HEK293 (cell line): ENCODE data around the gene LCNL1.
A peak's percentile ranks its signal among the peaks of the same experiment; 100 is the strongest.

Experiments used
- CTCF ChIA-PET: fragments of 350-600 bp; formaldehyde crosslinking; extraction: SDS; loops from one replicate; lab custom pipeline; 2021; ENCODE audit warnings: antibody characterized with exemption; lab: Yijun Ruan, JAX
- POLR2A ChIA-PET: fragments of 300-600 bp; formaldehyde crosslinking; extraction: SDS; loops from one replicate; lab custom pipeline; 2020; ENCODE audit warnings: antibody characterized with exemption, inconsistent platforms; lab: Yijun Ruan, JAX
- H3K27ac ChIP-seq: fragments of 200-500 bp; sonication (Bioruptor generic); 2 replicates; pipeline ENCODE4 v1.5.1; 2014; ENCODE audit warnings: low read depth, low read length, control low read depth, inconsistent platforms; ENCODE audit errors: extremely low read depth
- H3K36me3 ChIP-seq, 2 experiments: fragments of 200-500 bp in 1 of 2; sonication (Bioruptor generic) in 1 of 2; 1 replicate in 1 of 2; 2 replicates in 1 of 2; pipeline ENCODE4 v1.5.1; 2014 to 2017; ENCODE audit warnings: inconsistent platforms in 2 of 2, low read length in 2 of 2; ENCODE audit not compliant: control insufficient read depth in 2 of 2, insufficient read depth in 1 of 2
- H3K4me1 ChIP-seq: fragments of 200-500 bp; sonication (Bioruptor generic); 2 replicates; pipeline ENCODE4 v1.5.1; 2014; ENCODE audit warnings: mild to moderate bottlenecking, low read length, inconsistent platforms; ENCODE audit not compliant: control insufficient read depth, insufficient read depth
- H3K4me3 ChIP-seq: 2 replicates; pipeline ENCODE4 v1.5.1; 2011; ENCODE audit warnings: low read depth, mild to moderate bottlenecking, control low read depth, low read length, moderate library complexity
- H3K9me3 ChIP-seq: fragments of 200-500 bp; sonication (Bioruptor generic); 2 replicates; pipeline ENCODE4 v1.5.1; 2014; ENCODE audit warnings: low read depth, low read length, inconsistent platforms; ENCODE audit not compliant: control insufficient read depth, insufficient read depth
- EGR2 ChIP-seq: fragments of 450-650 bp; formaldehyde crosslinking; IDR thresholded peaks from 2 replicates; pipeline ENCODE4 v1.5.1; 2016; ENCODE audit warnings: low read depth, missing biosample characterization, missing genetic modification characterization
- GFI1B ChIP-seq: fragments of 450-650 bp; formaldehyde crosslinking; IDR thresholded peaks from 2 replicates; pipeline ENCODE4 v1.5.1; 2016; ENCODE audit warnings: missing biosample characterization, missing genetic modification characterization
- KLF1 ChIP-seq: fragments of 450-650 bp; formaldehyde crosslinking; IDR thresholded peaks from 2 replicates; pipeline ENCODE4 v1.5.1; 2016; ENCODE audit warnings: missing biosample characterization, missing genetic modification characterization
- KLF8 ChIP-seq: fragments of 450-650 bp; formaldehyde crosslinking; IDR thresholded peaks from 2 replicates; pipeline ENCODE4 v1.5.1; 2016; ENCODE audit warnings: missing biosample characterization, missing genetic modification characterization
- ZFHX2 ChIP-seq: fragments of 450-650 bp; formaldehyde crosslinking; conservative IDR thresholded peaks from 2 replicates; pipeline ENCODE4 v1.5.1; 2016; ENCODE audit warnings: missing biosample characterization, missing genetic modification characterization
- ZNF19 ChIP-seq: fragments of 450-650 bp; formaldehyde crosslinking; IDR thresholded peaks from 2 replicates; pipeline ENCODE4; 2016; ENCODE audit warnings: missing biosample characterization, missing genetic modification characterization, low read depth
- ZNF202 ChIP-seq: fragments of 450-650 bp; formaldehyde crosslinking; IDR thresholded peaks from 2 replicates; pipeline ENCODE4 v1.5.1; 2016; ENCODE audit warnings: missing biosample characterization, missing genetic modification characterization, borderline replicate concordance
- ZNF302 ChIP-seq: fragments of 450-650 bp; formaldehyde crosslinking; IDR thresholded peaks from 2 replicates; pipeline ENCODE4 v1.5.1; 2016; ENCODE audit warnings: missing biosample characterization, missing genetic modification characterization, low read depth
- ZNF404 ChIP-seq: fragments of 450-650 bp; formaldehyde crosslinking; IDR thresholded peaks from 2 replicates; pipeline ENCODE4 v1.5.1; 2017; ENCODE audit warnings: missing biosample characterization, missing genetic modification characterization
- ZNF600 ChIP-seq: fragments of 450-650 bp; formaldehyde crosslinking; IDR thresholded peaks from 2 replicates; pipeline ENCODE4 v1.5.1; 2016; ENCODE audit warnings: missing biosample characterization, missing genetic modification characterization
- ZNF610 ChIP-seq: fragments of 450-650 bp; formaldehyde crosslinking; IDR thresholded peaks from 2 replicates; pipeline ENCODE4 v1.5.1; 2016; ENCODE audit warnings: missing biosample characterization, missing genetic modification characterization, borderline replicate concordance
- ZNF654 ChIP-seq: fragments of 450-650 bp; formaldehyde crosslinking; IDR thresholded peaks from 2 replicates; pipeline ENCODE4 v1.5.1; 2016; ENCODE audit warnings: low read depth, missing biosample characterization, missing genetic modification characterization
- ZNF76 ChIP-seq: fragments of 450-650 bp; formaldehyde crosslinking; IDR thresholded peaks from 2 replicates; pipeline ENCODE4; 2016; ENCODE audit warnings: low read depth, missing biosample characterization, missing genetic modification characterization, borderline replicate concordance
- ZNF785 ChIP-seq: fragments of 450-650 bp; formaldehyde crosslinking; IDR thresholded peaks from 2 replicates; pipeline ENCODE4 v1.5.1; 2016; ENCODE audit warnings: missing biosample characterization, missing genetic modification characterization
- ZSCAN16 ChIP-seq: fragments of 450-650 bp; formaldehyde crosslinking; IDR thresholded peaks from 2 replicates; pipeline ENCODE4 v1.5.1; 2016; ENCODE audit warnings: missing biosample characterization, missing genetic modification characterization
- TF ChIP-seq, protein P1 (sequence below): fragments of 450-650 bp; formaldehyde crosslinking; IDR thresholded peaks from 2 replicates; pipeline ENCODE4 v1.5.1; 2016; ENCODE audit warnings: missing biosample characterization, missing genetic modification characterization
- TF ChIP-seq, protein P2 (sequence below): fragments of 450-650 bp; formaldehyde crosslinking; IDR thresholded peaks from 2 replicates; pipeline ENCODE4 v1.5.1; 2016; ENCODE audit warnings: missing biosample characterization, missing genetic modification characterization, borderline replicate concordance

Gene LCNL1

DNA sequence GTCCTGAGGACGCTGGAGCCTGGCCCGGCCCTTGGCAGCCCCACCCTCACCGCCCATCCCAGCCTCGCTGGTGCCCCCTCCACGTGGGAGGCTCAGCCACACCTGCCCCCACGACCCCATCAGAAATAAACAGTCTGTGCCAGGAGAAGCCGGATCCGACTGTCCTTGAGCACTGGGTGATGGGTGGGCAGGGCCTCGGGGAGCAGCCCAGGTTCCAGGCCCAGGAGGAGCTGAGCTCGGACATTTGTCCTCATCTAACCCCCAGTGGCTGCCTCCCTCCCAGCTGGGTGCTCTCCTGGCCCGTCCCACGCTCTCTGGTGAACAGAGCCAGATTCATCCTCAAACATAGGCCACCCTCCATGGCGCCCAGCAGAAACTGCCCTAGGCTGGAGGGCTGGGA, 10.1 kb upstream of the LCNL1 start:
- Histone ChIP-seq H3K4me1 (no peaks in the 10 kb centered on the region), H3K4me3 (no peak overlapping the region), H3K27ac (no peak overlapping the region), H3K36me3 (no peaks in the 10 kb centered on the region), H3K9me3 (no peaks in the 10 kb centered on the region)
- ChIA-PET POLR2A (no interaction called here), CTCF (no interaction called here)
- TF ChIP-seq EGR2 (tag by site-specific recombination): peak; percentile 32; the same call in 1 of the 2 replicates
- TF ChIP-seq ZFHX2 (tag by site-specific recombination): 0 out of 2 replicates have a peak, but pooled peaks have one; percentile 22
- TF ChIP-seq ZNF76: no peak
- TF ChIP-seq ZNF610 (tag by site-specific recombination): no peak
- peak; percentile 69 for TF ChIP-seq KLF1 (tag by site-specific recombination)
- TF ChIP-seq ZNF654 (tag by site-specific recombination): no peak

DNA sequence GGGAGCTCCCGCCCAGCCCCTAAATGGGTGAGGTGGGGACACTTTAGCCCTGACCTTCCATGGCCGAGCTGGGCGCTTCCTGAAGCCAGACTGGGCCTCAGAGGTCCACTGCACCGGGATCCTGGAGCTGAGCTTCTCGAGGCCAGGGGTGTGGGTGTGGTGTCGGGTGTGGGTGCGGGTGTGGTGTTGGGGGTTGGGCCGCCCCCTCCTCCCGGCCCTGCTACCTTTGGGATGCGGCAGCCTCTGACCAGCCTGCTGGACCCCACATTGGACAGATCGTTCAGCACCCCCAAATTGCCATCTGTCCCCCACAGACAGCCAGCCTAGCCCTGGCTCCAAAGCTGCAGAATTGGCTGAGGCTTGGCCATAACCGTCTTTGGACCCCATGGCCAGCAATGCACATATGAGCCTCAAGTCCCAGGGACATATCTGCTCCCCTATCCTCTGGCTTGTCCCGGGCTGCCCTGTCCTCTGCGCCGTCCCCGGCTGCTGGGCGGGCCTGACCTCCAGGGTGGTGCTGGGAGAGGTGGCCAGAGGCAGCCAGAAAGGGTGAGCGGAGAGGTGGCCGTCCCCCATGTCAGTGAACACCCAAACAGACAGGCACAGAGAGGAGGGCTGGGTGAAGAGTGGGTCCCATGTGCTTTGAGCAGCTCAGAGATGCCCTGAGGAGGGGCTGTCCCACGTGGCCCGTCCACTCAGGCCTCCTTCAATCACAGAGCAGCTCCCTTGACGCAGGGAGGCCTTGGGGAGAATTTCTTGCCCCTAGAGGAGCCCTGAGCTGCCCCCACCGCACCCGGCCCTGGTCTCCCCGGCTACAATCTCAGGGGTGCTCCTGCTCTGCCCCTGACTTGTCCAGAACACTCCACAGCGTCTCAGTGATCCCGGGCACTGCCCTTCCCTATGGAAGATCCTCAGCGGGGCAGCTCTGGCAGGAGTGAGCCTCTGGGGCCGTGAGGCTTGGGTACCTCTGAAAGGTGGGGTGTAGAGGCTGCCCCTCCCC, 8.9 kb upstream of the LCNL1 start:
- Histone ChIP-seq H3K36me3 (no peaks in the 10 kb centered on the region), H3K4me3 (no peak overlapping the region), H3K4me1 (no peaks in the 10 kb centered on the region), H3K27ac (no peak overlapping the region), H3K9me3 (no peaks in the 10 kb centered on the region)
- ChIA-PET POLR2A (interaction anchor here (1.2 kb wide), 1 partner anchor 18 kb away, joined by 6 read pairs; the partner anchor contains the start of gene PAXX), CTCF (interaction anchor here (0.5 to 3.4 kb wide), 8 partner anchors 18 to 409 kb away, joined by 3 to 22 read pairs (median 3); no protein-coding TSS in a partner anchor)
- no peak for TF ChIP-seq ZNF404 (tag by site-specific recombination)
- peak; percentile 77 for TF ChIP-seq ZNF600 (tag by site-specific recombination)
- no peak for TF ChIP-seq ZSCAN16 (tag by site-specific recombination)
- TF ChIP-seq ZNF19 (tag by site-specific recombination): no peak
- no peak for TF ChIP-seq ZNF202 (tag by site-specific recombination)
- TF ChIP-seq ZNF785 (tag by site-specific recombination): no peak
- no peak for TF ChIP-seq ZNF302 (tag by site-specific recombination)
- no peak for TF ChIP-seq GFI1B (tag by site-specific recombination)
- TF ChIP-seq, protein P1, sequence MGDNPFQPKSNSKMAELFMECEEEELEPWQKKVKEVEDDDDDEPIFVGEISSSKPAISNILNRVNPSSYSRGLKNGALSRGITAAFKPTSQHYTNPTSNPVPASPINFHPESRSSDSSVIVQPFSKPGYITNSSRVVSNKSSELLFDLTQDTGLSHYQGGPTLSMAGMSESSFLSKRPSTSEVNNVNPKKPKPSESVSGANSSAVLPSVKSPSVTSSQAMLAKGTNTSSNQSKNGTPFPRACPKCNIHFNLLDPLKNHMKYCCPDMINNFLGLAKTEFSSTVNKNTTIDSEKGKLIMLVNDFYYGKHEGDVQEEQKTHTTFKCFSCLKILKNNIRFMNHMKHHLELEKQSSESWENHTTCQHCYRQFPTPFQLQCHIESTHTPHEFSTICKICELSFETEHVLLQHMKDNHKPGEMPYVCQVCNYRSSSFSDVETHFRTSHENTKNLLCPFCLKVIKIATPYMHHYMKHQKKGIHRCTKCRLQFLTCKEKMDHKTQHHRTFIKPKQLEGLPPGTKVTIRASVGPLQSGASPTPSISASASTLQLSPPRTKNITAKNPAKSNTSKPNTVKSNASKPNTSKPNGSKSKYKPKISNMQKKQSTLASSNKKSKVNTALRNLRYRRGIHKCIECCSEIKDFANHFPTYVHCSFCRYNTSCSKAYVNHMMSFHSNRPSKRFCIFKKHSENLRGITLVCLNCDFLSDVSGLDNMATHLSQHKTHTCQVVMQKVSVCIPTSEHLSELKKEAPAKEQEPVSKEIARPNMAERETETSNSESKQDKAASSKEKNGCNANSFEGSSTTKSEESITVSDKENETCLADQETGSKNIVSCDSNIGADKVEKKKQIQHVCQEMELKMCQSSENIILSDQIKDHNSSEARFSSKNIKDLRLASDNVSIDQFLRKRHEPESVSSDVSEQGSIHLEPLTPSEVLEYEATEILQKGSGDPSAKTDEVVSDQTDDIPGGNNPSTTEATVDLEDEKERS: no peak
- peak; percentile 94 for TF ChIP-seq KLF8
- TF ChIP-seq, protein P2, sequence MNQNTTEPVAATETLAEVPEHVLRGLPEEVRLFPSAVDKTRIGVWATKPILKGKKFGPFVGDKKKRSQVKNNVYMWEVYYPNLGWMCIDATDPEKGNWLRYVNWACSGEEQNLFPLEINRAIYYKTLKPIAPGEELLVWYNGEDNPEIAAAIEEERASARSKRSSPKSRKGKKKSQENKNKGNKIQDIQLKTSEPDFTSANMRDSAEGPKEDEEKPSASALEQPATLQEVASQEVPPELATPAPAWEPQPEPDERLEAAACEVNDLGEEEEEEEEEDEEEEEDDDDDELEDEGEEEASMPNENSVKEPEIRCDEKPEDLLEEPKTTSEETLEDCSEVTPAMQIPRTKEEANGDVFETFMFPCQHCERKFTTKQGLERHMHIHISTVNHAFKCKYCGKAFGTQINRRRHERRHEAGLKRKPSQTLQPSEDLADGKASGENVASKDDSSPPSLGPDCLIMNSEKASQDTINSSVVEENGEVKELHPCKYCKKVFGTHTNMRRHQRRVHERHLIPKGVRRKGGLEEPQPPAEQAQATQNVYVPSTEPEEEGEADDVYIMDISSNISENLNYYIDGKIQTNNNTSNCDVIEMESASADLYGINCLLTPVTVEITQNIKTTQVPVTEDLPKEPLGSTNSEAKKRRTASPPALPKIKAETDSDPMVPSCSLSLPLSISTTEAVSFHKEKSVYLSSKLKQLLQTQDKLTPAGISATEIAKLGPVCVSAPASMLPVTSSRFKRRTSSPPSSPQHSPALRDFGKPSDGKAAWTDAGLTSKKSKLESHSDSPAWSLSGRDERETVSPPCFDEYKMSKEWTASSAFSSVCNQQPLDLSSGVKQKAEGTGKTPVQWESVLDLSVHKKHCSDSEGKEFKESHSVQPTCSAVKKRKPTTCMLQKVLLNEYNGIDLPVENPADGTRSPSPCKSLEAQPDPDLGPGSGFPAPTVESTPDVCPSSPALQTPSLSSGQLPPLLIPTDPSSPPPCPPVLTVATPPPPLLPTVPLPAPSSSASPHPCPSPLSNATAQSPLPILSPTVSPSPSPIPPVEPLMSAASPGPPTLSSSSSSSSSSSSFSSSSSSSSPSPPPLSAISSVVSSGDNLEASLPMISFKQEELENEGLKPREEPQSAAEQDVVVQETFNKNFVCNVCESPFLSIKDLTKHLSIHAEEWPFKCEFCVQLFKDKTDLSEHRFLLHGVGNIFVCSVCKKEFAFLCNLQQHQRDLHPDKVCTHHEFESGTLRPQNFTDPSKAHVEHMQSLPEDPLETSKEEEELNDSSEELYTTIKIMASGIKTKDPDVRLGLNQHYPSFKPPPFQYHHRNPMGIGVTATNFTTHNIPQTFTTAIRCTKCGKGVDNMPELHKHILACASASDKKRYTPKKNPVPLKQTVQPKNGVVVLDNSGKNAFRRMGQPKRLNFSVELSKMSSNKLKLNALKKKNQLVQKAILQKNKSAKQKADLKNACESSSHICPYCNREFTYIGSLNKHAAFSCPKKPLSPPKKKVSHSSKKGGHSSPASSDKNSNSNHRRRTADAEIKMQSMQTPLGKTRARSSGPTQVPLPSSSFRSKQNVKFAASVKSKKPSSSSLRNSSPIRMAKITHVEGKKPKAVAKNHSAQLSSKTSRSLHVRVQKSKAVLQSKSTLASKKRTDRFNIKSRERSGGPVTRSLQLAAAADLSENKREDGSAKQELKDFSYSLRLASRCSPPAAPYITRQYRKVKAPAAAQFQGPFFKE: no peak
- TF ChIP-seq ZFHX2 (tag by site-specific recombination): peak; percentile 50
- TF ChIP-seq EGR2 (tag by site-specific recombination): peak; percentile 69
- peak; percentile 100 for TF ChIP-seq KLF1 (tag by site-specific recombination)
